Lower leg skin (tissue), 4 donors: Measurements from ENCODE around the gene ZNF385B. TPM values are rescaled to one million over a fixed set of nuclear protein-coding genes. Genes with fewer than 3 reads are reported as not detected.

ENCODE experiments used
- DNase-seq, 2 donors: peaks; one replicate each; pipeline ENCODE4 v3.0.0-alpha.2; 2019; ENCODE audit warnings: low spot score in 2 of 2
- H3K4me3 ChIP-seq: fragments of 200-600 bp; sonication (generic); 2 replicates; pipeline ENCODE4 v1.5.1; 2017; ENCODE audit warnings: mild to moderate bottlenecking, low read depth; ENCODE audit not compliant: poor library complexity, severe bottlenecking
- POLR2A ChIP-seq, 2 donors: fragments of 450-650 bp; IDR thresholded peaks; one replicate each; pipeline ENCODE4 v1.6.1; 2016 to 2017; ENCODE audit warnings: antibody characterized with exemption in 2 of 2, mild to moderate bottlenecking in 1 of 2, moderate library complexity in 1 of 2
- WGBS, 2 donors: methylation state at CpG; one replicate each; pipeline ENCODE4 v1.1.5; 2018; 5-methylcytosine and 5-hydroxymethylcytosine counted together
- intact Hi-C: fragments of 100-400 bp; cut with DNase I; formaldehyde crosslinking; loops from one replicate; pipeline ENCODE4 v1.15.0; 2023; ENCODE audit warnings: low total_unique reads
- total RNA-seq, 4 donors: library from RNA; depleted of rRNA; stranded (reverse); fragments of >200 nt; gene quantifications; one replicate each; pipeline ENCODE4 v1.1.0, GENCODE V29; 2016
- TF ChIP-seq, protein P1 (sequence below), 3 donors: fragments of 450-650 bp; IDR thresholded peaks; one replicate each; pipeline ENCODE4 v1.5.1; 2016; ENCODE audit warnings: antibody characterized with exemption in 3 of 3, mild to moderate bottlenecking in 3 of 3, moderate library complexity in 2 of 3

ZNF385B gene
- total RNA-seq, 4 donors from 2014 or later: 0.97 to 1.4 TPM; not detected in 2

GRCh38 chr2:179724403-179724802 is 137.0 kb downstream of the ZNF385B start:
- no peak for DNase-seq
- intact Hi-C loops: no loop called here
- H3K4me3 ChIP-seq: no peak overlapping the region
- no peak for TF ChIP-seq POLR2A (IDR thresholded peaks at IDR 0.05)
- TF ChIP-seq, protein P1, sequence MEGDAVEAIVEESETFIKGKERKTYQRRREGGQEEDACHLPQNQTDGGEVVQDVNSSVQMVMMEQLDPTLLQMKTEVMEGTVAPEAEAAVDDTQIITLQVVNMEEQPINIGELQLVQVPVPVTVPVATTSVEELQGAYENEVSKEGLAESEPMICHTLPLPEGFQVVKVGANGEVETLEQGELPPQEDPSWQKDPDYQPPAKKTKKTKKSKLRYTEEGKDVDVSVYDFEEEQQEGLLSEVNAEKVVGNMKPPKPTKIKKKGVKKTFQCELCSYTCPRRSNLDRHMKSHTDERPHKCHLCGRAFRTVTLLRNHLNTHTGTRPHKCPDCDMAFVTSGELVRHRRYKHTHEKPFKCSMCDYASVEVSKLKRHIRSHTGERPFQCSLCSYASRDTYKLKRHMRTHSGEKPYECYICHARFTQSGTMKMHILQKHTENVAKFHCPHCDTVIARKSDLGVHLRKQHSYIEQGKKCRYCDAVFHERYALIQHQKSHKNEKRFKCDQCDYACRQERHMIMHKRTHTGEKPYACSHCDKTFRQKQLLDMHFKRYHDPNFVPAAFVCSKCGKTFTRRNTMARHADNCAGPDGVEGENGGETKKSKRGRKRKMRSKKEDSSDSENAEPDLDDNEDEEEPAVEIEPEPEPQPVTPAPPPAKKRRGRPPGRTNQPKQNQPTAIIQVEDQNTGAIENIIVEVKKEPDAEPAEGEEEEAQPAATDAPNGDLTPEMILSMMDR (IDR thresholded peaks at IDR 0.05): no peak

DNA sequence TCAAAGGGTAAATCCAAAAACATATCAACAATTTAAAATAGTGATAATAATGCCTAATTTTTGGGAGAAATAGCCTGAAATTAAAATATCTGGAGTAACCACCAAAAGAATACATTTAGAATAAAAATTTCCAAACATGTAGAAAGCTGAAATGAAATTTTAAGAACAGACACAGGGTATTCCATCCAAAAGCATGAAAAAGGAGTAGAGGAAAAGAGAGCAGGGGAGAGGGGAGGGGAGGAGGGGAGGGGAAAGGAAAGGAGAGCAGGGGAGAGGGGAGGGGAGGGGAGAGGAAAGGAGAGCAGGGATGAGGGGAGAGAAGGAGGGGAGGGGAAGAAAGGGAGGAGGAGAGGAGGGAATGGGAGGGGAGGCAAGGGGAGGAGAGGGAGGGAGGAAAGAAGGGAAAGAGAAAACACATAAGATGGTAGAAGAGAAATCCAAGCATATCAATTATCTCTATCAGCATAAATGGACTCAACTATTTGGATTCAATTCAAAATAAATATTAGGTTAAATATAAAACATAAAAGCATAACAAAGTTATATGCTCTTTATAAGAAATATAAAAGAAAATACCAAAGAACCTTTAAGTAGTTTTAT is 141.1 kb downstream of the ZNF385B start:
- DNase-seq: no peak
- H3K4me3 ChIP-seq: no peak overlapping the region
- intact Hi-C loops: no loop called here
- TF ChIP-seq POLR2A (IDR thresholded peaks at IDR 0.05): no peak
- TF ChIP-seq, protein P1 (IDR thresholded peaks at IDR 0.05): no peak

DNA sequence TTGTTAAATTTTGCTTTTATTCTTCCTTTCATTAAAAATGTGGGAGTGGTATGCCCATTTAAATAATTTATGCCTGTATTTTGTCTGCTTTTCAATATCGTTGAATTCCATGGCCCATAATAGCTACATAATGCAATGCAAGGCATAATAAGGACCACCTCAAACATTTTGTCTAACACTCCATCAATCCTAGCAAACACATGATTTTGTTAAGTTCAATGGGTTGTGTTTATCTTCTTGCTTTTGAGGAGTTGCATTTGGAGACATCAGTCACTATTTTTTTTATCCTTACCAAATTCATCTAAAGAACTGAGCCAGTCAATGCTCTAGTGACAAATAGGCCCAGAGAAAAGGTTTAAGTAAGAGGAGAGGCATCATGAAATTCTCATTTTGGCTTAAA is 145.5 kb downstream of the ZNF385B start:
- TF ChIP-seq, protein P1 (IDR thresholded peaks at IDR 0.05): no peak
- no peak for TF ChIP-seq POLR2A (IDR thresholded peaks at IDR 0.05)

DNA sequence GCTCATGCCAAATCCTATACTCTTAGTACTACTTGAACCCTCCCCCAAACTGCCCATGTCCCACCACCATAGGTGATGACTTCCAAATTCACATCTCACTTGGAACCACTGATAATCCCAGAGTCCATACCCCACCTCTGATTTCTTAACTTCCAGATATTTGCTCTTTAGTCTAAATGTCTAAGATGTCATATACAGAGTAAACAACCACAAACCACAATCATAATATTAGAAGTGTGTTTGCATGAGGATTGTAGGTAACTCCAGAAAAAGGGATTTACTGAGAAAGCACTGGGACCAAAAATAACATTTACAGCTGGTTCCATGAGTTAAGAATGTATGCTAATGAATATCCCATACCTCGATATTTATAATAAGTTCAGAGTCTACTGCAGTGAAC is 146.2 kb downstream of the ZNF385B start:
- WGBS, 2 donors: 89% methylated on average over 1 of the region's 1 CpG
- no peak overlapping the region for H3K4me3 ChIP-seq
- TF ChIP-seq, protein P1 (IDR thresholded peaks at IDR 0.05): no peak
- no peak for TF ChIP-seq POLR2A (IDR thresholded peaks at IDR 0.05)
- DNase-seq: no peak
- intact Hi-C loops: no loop called here

More for the DNA sequence above, 145.5 kb downstream of the ZNF385B start:
- H3K4me3 ChIP-seq: no peak overlapping the region
- 78 to 86% methylated on average over 1 of the region's 1 CpG for WGBS, 2 donors
- no peak for DNase-seq
- intact Hi-C loops: no loop called here

DNA sequence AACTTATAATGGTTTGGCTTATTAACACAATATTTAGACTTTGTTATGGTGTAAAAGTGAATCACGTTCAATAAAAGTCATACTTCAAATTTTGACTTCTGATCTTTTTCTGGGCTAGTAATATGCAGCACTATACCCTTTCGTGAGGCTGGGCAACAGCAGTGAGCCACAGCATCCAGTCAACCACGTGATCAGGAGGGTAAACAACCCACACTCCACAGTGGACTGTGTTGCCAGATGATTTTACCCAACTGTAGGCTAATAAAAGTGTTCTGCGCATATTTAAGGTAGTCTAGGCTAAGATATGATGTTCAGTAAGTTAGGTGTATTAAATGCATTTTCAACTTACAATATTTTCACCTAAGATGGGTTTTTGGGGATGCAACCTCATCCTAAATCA is 148.6 kb downstream of the ZNF385B start:
- DNase-seq: no peak
- H3K4me3 ChIP-seq: no peak overlapping the region
- intact Hi-C loops: no loop called here
- 76 to 83% methylated on average over 4 of the region's 4 CpGs for WGBS, 2 donors
- TF ChIP-seq, protein P1 (IDR thresholded peaks at IDR 0.05): no peak
- TF ChIP-seq POLR2A (IDR thresholded peaks at IDR 0.05): no peak

DNA sequence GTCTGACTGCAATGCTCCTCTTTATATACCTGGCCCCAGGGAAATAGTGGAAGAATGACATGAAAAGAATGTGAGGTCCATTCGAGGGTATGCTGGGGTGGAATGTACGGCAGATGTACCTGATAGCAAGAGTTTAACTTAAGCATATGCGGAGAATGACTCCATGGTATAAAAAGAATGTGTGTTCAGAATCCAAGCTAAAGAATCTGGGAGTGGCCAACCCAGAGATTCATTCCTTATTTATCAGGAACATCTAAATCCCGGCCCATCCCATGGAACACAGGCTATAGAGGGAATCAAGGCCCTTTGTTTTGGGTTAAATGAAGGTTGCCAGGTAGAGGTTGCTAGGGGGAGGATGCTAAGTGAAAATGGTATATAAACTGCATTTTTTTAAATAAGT is 150.0 kb downstream of the ZNF385B start:
- no peak for TF ChIP-seq POLR2A (IDR thresholded peaks at IDR 0.05)
- TF ChIP-seq, protein P1 (IDR thresholded peaks at IDR 0.05): no peak
- intact Hi-C loops: no loop called here
- no peak for DNase-seq
- H3K4me3 ChIP-seq: no peak overlapping the region
- 46 to 59% methylated on average over 4 of the region's 4 CpGs for WGBS, 2 donors
